GM21737 (cell line): ENCODE data around the gene NCBP2.

Source experiments
- ATAC-seq: cut with Tn5 transposase; IDR thresholded peaks from one replicate; pipeline ENCODE4 v1.9.1; 2021; ENCODE audit warnings: mild to moderate bottlenecking, moderate library complexity; ENCODE audit not compliant: unreplicated experiment

NCBP2 gene

DNA sequence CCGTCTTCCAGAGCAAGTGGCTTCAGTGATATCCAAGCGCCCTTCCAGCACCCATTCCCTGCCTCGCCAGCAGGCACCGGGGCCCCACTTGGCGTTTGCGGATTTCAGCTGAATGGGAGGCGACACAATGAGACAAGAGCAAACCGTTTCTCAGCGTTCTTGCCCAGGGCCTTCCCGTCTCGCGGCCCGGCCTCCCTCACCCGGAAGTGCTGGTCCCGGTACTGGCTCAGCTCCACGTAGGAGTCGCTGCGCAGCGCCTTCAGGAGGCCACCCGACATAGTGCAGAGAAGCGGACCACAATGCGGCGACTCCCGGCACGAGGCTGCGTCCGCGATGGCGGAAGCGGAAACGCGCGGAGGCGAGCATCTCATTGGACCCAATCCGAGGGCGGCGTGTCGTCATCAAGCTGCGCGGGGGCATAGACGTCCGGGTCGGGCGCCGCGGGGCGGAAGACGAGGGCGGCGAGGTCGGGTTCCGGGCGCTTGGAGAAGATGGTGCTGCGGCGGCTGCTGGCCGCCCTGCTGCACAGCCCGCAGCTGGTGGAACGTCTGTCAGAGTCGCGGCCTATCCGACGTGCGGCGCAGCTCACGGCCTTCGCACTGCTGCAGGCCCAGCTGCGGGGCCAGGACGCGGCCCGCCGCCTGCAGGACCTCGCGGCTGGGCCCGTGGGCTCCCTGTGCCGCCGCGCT lies at the start of gene NCBP2:
Gene NCBP2, minus strand, starts transcription at position 303 of the 689 bp plus-strand sequence. Its CDS starts 25 bp downstream, at position 278.
- peak; percentile 90 for ATAC-seq

DNA sequence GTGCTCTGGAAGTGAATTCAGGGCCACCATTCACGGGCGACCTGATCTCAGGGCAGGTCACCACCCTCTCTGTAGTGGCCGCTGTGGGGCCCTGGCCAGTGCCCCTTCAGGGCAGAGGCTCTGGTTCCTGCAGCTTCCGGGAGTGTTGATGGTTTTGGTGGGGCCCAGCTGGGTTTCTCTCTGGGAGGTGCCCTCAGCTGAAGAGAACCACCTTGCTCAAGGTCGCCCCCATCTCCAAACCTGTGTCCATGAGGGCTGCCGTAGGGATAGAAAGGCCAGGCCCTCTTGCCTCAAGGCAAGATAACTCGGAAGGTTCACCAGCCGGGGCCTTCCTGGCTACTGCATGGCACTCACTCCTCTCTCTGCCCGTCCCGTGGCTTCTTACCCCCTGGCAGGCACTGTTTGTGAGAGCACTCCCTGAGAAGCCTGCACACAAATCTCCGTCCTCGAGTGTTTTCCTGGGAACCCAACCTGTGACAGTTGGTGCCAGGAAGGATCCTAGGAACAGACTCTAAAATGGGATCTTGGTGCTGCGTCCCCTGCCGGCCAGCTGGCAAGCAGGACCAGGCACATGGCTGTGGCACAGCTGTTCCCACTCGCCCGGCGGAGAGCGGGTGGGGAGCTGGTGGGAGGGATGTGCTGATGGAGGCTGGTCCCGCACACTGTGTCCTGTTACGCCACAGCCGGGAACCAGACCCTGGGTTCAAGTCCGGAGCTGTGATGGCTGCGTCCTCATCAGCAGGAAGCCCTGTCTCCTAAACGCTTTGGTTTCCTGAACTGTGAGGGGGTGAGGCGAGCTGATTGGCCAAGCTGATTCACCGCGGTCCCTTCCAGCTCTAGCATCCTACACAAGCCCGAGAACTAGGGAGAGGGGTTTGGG lies 49.5 kb upstream of the NCBP2 start:
- ATAC-seq = no peak

DNA sequence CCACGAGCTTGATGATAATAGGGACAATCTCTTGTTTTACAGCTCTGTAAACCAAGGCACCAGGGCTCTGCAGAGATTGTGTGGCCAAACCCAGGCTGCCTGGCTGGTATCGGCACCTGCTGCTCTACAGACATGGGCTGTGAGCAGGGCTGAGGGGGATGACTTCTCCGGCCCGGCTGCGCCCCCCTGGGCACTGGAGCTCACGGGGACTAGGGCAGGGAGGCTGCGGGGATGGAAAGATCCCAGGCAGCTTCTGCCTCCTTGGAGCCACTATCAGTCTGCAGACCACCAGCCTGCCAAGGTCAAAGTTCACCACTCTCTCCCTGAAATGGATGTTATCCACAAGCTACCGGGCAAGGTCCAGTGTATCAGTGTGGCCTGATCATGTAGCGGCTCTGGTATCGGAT lies 48.3 kb upstream of the NCBP2 start:
- ATAC-seq = no peak

DNA sequence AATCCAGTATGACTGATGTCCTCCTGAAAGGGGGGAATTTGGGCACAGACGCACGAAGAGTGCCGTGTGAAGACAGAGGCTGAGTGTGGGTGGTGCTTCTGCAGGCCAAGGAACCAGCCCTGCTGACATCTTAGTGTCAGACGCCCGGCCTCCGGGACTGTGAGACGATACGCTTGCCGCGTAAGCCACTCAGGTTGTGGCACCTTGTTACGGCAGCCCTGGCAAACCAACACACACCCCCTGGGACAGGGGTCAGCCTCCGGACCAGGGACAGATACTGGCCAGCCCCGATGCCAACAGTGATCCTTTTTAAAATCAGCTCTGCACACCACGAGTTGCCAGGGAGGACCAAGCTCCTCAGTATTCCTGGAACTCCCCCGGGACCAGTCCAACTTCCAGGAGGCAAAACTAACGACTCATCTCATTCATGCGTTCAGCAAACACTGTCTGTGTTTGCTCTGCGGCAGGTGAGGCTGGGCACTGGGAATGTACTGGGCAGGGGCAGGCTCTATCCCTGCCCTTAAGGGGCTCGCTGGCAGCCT lies 47.5 kb upstream of the NCBP2 start:
- ATAC-seq = no peak

DNA sequence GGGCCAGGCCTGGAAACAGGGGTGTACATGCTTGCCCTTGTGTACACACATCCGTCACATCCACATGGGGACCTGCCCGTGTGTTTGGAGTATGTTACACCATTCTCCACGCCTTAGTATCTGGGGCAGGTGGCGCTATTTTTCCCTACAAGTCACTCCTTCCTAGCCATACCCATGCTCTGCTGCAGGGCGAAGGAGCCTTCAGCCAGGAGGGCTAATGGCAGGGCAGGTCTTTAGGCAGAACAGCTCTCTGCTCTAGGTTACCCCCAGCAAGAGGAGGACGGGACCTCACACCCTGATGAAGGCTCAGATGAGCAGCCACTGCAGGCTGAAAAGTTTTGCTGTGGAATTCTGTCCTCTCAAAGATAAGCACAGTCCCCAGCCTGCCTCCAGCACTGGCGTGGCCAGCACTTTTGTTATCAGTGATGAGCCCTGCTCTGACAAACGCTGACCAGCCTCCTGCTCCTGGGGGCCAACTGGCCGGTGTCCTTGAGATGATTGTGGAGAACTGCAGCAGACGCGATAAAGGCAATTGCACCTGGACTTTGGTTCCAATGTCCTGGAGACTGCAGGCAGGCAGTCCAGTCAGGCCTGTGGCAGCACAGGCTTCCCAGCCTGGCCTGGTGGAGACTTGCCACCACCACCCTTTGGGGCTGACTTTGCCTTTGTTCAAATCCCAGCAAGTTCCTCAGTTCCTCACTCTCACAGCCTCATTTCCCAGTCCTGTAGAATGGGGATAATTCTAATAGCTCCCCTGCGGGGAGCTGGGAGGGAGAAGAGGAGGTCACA lies 46.1 kb upstream of the NCBP2 start:
- ATAC-seq = no peak

DNA sequence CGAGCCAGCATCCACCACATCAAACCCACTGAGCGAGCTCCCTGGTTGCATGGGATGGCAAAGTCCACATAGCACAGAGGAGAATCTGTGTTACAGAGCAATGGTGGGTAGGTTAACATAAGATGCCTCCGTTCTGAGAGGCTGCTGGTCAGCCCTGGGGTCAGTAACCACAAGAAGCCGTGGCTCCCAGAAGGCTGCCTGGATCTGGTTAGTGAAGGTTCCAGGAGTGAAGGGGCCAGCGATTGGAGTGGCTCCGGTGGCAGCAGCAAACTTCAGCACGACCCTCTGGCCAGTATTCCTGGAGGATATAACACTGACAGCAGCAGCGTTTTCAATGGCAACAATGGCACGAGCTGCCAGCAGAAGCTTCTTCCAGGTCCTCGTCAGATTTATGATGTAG lies 44.7 kb upstream of the NCBP2 start:
- no peak for ATAC-seq

DNA sequence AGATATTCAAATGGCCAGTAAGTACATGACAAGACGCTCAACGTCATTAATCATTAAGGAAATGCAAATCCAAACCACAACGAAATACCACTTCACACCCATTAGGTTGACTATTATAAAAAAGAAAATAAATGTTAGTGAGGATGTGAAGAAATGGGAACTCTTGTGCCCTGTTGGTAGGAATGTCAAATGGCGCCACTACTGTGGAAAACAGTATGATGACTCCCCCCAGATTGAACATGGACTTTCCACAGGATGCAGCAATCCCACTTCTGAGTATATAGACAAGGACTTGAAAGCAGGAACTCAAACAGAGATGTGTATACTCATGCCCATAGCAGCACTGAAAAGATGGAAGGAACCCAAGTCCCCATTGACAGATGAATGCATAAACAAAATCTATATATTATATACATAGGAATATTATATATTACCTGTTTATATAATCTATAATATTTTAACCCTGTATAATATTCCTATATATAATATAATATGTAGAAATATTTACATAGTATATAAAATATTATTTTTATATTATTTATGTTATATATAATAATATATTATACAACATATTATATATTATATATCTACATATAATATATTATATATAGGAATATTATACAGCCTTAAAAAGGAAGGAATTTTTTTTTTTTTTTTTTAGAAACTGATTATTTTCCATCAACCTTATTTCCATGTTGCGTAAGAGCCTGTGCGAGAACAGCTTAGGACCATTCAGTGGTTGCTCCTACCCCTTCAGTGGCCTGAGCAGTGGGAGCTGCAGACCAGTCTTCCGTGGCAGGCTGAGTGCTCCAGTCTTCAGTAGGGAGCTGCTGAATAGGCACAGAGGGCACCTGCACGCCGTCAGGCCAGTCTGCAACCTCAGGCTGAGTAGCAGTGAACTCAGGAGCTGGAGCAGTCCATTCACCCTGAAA lies 43.9 kb upstream of the NCBP2 start:
- no peak for ATAC-seq

DNA sequence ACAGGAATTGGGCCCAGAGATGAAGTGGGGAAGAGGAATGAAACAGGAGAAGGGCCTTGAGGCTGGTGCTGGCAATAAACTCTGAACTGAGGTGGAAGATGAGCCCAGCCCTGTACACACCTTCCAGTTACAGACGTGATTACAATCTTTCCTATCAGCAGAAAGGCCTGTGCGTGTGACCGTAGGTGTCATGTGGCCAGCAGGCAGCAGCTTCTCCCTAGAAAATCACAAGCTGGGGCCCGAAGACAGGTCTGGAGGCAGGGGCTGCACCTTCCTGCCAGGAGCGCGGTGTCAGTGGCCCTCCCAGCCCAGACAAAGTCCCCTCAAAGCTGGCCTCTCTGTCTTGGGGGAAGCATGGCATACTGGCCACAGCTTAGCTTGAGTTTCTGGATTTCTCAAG lies 43.0 kb upstream of the NCBP2 start:
- no peak for ATAC-seq

DNA sequence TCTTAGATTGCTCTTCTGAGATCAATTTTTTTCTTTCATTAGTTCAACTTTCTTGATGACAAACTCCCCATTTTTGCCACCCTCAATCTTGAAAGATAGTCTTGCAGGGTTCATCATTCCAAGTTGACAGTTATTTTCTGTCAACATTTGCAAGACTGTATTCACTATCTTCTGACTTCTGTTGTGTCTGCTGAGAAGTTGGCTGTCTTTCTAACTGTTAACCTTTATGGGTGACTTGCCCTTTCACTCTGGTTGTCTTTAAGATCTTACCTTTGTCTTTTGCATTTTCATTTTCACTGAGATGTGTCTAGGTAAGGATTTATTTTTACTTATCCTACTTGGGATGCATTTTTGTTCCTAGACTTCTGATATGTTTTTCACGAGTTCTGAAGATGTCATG lies 40.9 kb upstream of the NCBP2 start:
- no peak for ATAC-seq

DNA sequence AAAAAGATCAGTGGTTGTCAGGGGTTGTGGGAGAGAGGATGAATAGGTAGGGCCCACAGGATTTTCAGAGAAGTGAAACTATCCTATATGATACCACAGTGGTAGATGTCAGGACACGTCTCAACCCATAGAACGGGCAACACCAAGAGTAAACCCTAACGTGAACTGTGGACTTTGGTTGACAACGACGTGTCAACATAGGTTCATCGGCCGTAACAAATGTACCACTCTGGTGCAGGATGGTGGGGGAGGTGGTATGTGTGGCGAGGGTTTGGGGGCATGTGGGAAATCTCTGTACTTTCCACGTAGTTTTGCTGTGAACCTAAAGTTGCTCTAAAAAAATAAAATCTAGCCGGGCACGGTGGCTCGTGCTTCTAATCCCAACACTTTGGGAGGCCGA lies 39.3 kb upstream of the NCBP2 start:
- no peak for ATAC-seq

DNA sequence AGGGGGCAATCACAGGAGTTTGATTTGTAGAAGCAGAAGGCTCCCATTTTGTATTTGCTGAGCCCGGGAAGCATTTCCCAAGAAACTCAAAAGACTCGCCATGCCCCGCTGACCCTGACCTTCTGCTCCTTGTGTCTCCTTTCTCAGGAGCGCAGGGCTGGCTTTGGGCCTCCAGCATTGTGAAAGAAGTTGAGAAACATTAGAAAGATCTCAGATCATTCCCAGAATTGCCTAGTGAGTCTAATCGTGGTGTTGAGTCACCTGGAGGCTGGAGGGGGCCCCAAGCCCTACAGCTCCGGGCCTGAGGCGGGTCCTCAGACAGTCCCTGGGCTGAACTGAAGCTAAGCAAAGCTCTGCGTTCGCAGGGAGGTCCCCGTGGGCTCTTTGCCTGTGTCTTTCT lies 37.2 kb upstream of the NCBP2 start:
- ATAC-seq = no peak

DNA sequence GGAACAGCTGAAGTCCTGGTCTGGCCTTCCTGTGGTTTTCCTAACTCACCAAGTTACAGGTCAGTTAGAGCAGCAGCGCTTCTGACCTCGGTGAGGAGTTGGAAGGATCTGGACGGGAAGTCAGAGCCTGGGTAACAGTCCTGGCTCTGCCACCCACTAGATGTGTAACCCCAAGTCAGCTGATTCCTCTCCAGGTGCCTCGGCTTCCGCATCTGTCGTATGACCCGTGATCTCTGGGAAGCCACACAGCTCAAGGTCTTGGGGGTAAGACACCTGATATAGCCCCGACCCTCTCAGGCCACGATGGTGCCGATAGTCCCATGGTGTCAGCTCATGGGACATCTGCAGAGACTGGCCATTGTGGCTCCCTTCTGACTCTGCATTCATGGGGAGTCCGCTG lies 34.6 kb upstream of the NCBP2 start:
- ATAC-seq = no peak

DNA sequence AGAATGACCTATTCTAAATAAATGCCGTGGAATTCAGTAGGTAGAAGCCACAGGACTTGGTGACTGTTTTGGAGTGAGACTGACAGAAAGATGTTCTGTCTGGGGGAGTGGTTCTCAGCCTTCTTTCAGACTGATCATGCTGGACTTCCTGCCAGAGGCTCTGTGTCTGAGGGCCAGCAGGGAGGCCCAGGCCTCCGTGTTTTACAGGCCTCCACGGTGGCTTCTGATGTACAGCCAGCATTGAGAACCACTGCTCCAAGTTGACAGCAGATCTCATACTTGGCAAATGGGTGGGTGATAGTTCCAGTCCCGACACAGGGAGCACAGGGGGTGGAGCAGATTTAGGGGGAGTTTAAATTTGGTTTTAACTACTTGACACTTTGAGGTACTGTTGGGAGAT lies 33.0 kb upstream of the NCBP2 start:
- no peak for ATAC-seq

DNA sequence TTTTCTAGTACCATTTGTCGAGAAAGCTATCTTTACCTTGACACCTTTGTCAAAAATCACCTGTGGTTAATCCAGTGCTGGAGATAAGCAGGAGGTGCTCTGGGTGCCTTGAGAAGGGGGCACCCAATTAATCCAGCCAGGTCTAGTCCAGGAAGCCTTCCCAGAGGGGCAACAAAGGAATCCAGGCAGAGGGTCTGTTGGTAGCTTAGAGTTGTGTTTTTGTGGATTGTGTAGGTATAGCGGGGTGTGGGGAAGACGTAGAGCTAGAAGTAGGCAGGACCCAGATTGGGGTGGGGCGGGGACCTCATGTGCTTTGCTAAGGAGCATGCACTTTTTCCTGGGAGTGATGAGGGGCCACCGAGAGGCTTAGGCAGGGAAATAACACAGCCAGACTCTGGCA lies 32.3 kb upstream of the NCBP2 start:
- ATAC-seq = no peak

DNA sequence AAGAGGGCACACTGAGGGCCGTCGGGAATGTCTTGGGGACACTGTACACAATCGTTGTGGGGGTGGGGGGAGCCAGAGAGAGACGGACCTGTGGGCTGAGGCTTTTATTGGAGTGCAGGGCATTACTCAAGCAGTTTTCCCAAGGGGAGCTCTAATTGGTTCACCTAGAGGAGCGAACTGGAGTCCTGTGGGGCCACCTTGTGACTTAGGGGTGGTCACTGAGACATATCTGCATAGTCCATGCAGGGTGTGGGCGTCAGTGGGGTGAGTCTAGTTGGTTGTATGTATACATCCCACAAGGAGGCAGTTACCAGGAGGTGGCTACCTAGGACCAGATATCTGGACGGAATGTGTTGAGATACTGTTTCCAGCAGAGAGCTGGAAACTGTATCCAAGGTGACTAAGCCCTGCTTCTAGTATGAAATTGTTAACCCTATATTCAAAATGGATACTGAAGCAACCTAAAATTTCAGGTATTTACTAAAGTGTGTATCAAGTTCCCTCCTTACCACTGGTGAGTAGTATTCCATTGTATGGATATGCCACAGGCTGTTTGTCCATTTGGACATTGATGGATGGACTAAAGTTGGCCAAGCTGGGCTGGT lies 28.9 kb upstream of the NCBP2 start:
- no peak for ATAC-seq

DNA sequence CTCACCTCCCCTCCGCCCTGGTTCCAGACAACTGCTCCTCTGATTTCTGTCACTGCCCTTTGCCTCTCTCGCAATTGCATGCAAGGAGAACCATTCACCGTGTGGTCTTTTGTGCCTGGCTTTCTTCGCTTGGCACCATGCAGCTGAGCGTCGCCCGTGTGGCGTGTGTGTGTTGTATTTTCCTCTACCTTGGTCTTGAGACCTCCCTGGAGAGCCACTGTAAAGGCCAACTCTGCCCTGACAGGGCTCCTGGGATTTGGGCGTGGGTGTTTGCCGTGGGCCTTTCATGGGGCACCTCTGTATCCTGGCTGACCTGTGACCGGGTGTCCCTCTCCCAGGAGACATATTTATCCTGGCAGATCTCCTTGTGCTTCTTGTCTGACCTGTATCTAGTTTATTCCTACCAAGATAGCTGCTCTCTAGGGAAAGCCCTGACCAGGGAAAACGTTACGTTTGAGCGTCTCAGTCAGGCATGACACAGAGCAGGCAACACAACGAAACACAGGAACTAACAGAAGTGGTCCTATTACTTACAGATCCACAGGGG lies 28.3 kb upstream of the NCBP2 start:
- ATAC-seq = no peak

DNA sequence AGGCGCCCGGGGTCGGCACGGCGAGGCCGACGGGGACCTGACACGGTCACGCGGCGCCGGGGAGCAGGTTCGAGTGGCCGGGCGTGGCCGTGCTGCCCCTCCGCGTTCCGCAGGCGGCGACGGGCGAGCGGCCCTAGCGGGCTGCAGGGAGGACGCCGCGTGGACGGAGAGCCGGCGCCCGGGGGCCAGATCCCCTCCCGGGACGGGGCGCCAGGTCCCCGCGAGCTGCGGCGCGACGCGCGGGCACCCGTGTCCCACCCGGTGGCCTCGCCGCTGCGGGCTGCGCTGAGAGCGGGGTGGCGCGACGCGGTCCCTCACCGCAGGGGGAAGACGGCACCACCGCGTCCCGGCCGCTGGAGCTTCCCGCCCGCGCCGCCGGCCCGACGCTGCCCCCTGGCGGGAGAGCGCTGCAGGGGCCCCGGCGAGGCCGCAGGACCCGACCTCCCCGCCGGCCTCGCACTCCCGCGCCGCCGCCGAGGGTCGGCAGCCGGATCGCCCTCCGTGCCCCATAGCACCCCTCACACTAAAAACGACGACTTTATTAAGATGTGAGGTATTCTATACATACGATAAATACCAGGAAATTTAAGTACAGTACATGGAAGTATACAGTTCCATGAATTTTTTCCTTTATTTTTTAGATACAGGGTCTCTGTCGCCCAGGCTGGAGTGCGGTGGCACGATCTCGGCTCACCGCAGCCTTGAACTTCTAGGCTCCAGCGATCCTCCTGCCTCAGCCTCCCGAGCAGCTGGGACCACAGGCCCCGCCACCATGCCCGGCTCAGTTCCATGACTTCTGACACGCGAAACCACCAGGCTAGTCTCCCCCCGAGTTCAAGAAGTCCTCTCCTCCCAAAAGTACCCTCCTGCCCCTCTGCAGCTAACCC lies 27.6 kb upstream of the NCBP2 start:
- ATAC-seq = peak; percentile 62

DNA sequence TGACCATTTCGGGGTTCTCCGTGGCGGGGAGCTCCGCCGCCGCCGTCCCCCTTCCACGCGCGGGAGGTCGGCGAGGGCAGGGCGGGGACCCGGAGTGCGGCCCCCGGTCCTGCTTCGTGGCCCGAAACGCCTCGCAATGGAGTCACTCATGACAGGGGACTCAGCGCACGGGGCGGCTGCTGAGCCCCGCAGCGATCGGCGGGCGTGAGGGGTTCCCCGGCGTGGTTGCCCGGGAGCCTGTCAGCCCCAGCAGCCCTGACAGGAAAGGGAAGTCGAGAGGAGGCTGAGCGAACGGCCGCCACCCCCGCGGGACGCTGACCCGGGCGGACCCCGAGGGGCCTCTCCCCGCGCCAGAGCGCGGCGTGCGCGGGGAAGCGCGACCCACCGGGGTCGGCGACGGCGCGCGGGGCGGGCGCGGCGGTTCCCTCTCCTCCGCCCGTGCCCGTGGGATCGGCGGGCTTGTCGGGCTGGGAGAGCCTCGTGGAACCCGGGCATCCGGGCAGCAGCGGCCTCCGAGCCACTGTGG lies 26.9 kb upstream of the NCBP2 start:
- peak; percentile 43 for ATAC-seq
